ENCODE measurements around the gene CFAP68. TPM values are rescaled to one million over a fixed set of nuclear protein-coding genes. Genes with fewer than 3 reads are reported as not detected.

Gene CFAP68
- 18.3 and 18.7 TPM in 2 replicates for polyA plus RNA-seq (2013)

- H4K91ac ChIP-seq (ENCODE audit: low read depth, low read length), result peak within 1 kb of the TSS; percentile 82
- no peaks in the 10 kb centered on the region for H3K36me3 ChIP-seq (ENCODE audit: control insufficient read depth in 1 of 2, insufficient read depth in 2 of 2, low read length in 2 of 2)
- peak; percentile 98 to 99 for DNase-seq
These were observed at the start of gene CFAP68, which contains the start of gene FDXACB1 for GRCh38 chr11:111878849-111879636. Gene CFAP68 (plus strand): TSS chr11:111879541. CDS start chr11:111879561, 20 bp downstream. Gene FDXACB1 (minus strand): TSS chr11:111879165. CDS start chr11:111879132, 33 bp downstream.

GRCh38 chr11:111833524-111833923 lies 45.8 kb upstream of the CFAP68 start:
- no peak overlapping the region for H2AFZ ChIP-seq (ENCODE audit: insufficient read depth, low read length, poor library complexity)
- H2BK12ac ChIP-seq (ENCODE audit: low read length), result no peak overlapping the region
- H3K4me3 ChIP-seq (ENCODE audit: low read depth, low read length), result no peak overlapping the region
- no peaks in the 10 kb centered on the region for H3K79me2 ChIP-seq (ENCODE audit: control insufficient read depth, insufficient read depth, low read length, poor library complexity)
- no peak overlapping the region for H3K4ac ChIP-seq (ENCODE audit: low read depth, low read length)
- H3K14ac ChIP-seq (ENCODE audit: low read length), result no peak overlapping the region
- H2BK120ac ChIP-seq (ENCODE audit: insufficient read depth, low read length, poor library complexity), result no peak overlapping the region
- no peak overlapping the region for H4K91ac ChIP-seq (ENCODE audit: low read depth, low read length)
- no peak overlapping the region for H3K23ac ChIP-seq (ENCODE audit: low read length)
- no peak overlapping the region for H2BK5ac ChIP-seq (ENCODE audit: low read depth, low read length, poor library complexity)
- H3K9me3 ChIP-seq (ENCODE audit: insufficient read depth, low read depth, low read length), result no peaks in the 10 kb centered on the region
- DNase-seq, result peak; percentile 12 to 41
- no peaks in the 10 kb centered on the region for H3K27me3 ChIP-seq (ENCODE audit: insufficient read depth, low read length)
- no peak overlapping the region for H3K27ac ChIP-seq (ENCODE audit: low read depth, low read length)
- H3K18ac ChIP-seq (ENCODE audit: low read length), result no peak overlapping the region
- no peak overlapping the region for H3K9ac ChIP-seq (ENCODE audit: low read length)
- no peak overlapping the region for H4K12ac ChIP-seq (ENCODE audit: low read depth, low read length)
- no peak overlapping the region for H2AK5ac ChIP-seq (ENCODE audit: low read length)
- WGBS (ENCODE audit: extremely low coverage, insufficient coverage, insufficient read length), result no CpG with 5 or more reads among the region's 4 CpGs
- no peak overlapping the region for H4K8ac ChIP-seq (ENCODE audit: low read depth, low read length)
- no peaks in the 10 kb centered on the region for H3K79me1 ChIP-seq (ENCODE audit: low read length)
- H3K4me1 ChIP-seq (ENCODE audit: control insufficient read depth in 1 of 2, insufficient read depth in 2 of 2, low read length in 2 of 2), result no peaks in the 10 kb centered on the region
- H3K4me2 ChIP-seq (ENCODE audit: low read length), result no peak overlapping the region
- peaks cover 8% of the 10 kb centered on the region in 2 experiments for H3K36me3 ChIP-seq (ENCODE audit: control insufficient read depth in 1 of 2, insufficient read depth in 2 of 2, low read length in 2 of 2)

More at GRCh38 chr11:111878849-111879636, at the start of gene CFAP68, which contains the start of gene FDXACB1:
- Histone ChIP-seq H3K4me2 (ENCODE audit: low read length) (peak within 1 kb of the TSS; percentile 87), H3K23ac (ENCODE audit: low read length) (no peak within 1 kb of the TSS), H3K79me1 (ENCODE audit: low read length) (peaks cover 6% of the 10 kb centered on the region), H3K27ac (ENCODE audit: low read depth, low read length) (peak within 1 kb of the TSS; percentile 87), H2BK120ac (ENCODE audit: insufficient read depth, low read length, poor library complexity) (peak within 1 kb of the TSS; percentile 65), H2AK5ac (ENCODE audit: low read length) (peak within 1 kb of the TSS; percentile 20), H3K27me3 (ENCODE audit: insufficient read depth, low read length) (no peaks in the 10 kb centered on the region), H3K9me3 (ENCODE audit: insufficient read depth, low read depth, low read length) (no peaks in the 10 kb centered on the region), H3K4me3 (ENCODE audit: low read depth, low read length) (peak within 1 kb of the TSS; percentile 71), H3K18ac (ENCODE audit: low read length) (peak within 1 kb of the TSS; percentile 76), H4K12ac (ENCODE audit: low read depth, low read length) (peak within 1 kb of the TSS; percentile 72), H3K9ac (ENCODE audit: low read length) (peak within 1 kb of the TSS; percentile 42), H3K4me1 (ENCODE audit: control insufficient read depth in 1 of 2, insufficient read depth in 2 of 2, low read length in 2 of 2) (peaks cover 3 to 4% of the 10 kb centered on the region in 2 experiments), H2BK12ac (ENCODE audit: low read length) (no peak within 1 kb of the TSS), H3K79me2 (ENCODE audit: control insufficient read depth, insufficient read depth, low read length, poor library complexity) (no peaks in the 10 kb centered on the region), H3K14ac (ENCODE audit: low read length) (peak within 1 kb of the TSS; percentile 58), H3K4ac (ENCODE audit: low read depth, low read length) (peak within 1 kb of the TSS; percentile 28), H4K8ac (ENCODE audit: low read depth, low read length) (peak within 1 kb of the TSS; percentile 86), H2BK5ac (ENCODE audit: low read depth, low read length, poor library complexity) (peak within 1 kb of the TSS; percentile 74), H2AFZ (ENCODE audit: insufficient read depth, low read length, poor library complexity) (peak within 1 kb of the TSS; percentile 84)
- no CpG with 5 or more reads among the region's 55 CpGs for WGBS (ENCODE audit: extremely low coverage, insufficient coverage, insufficient read length)

GRCh38 chr11:111834432-111835163 lies 44.7 kb upstream of the CFAP68 start:
- Histone ChIP-seq H3K27ac (ENCODE audit: low read depth, low read length) (no peak overlapping the region), H3K79me2 (ENCODE audit: control insufficient read depth, insufficient read depth, low read length, poor library complexity) (no peaks in the 10 kb centered on the region), H3K9ac (ENCODE audit: low read length) (no peak overlapping the region), H3K23ac (ENCODE audit: low read length) (no peak overlapping the region), H4K12ac (ENCODE audit: low read depth, low read length) (no peak overlapping the region), H4K8ac (ENCODE audit: low read depth, low read length) (no peak overlapping the region), H3K4me3 (ENCODE audit: low read depth, low read length) (no peak overlapping the region), H3K4me1 (ENCODE audit: control insufficient read depth in 1 of 2, insufficient read depth in 2 of 2, low read length in 2 of 2) (no peaks in the 10 kb centered on the region), H2BK120ac (ENCODE audit: insufficient read depth, low read length, poor library complexity) (no peak overlapping the region), H3K9me3 (ENCODE audit: insufficient read depth, low read depth, low read length) (no peaks in the 10 kb centered on the region), H3K4me2 (ENCODE audit: low read length) (no peak overlapping the region), H2AFZ (ENCODE audit: insufficient read depth, low read length, poor library complexity) (no peak overlapping the region), H2AK5ac (ENCODE audit: low read length) (no peak overlapping the region), H3K18ac (ENCODE audit: low read length) (no peak overlapping the region), H3K27me3 (ENCODE audit: insufficient read depth, low read length) (no peaks in the 10 kb centered on the region), H3K4ac (ENCODE audit: low read depth, low read length) (no peak overlapping the region), H3K14ac (ENCODE audit: low read length) (no peak overlapping the region), H4K91ac (ENCODE audit: low read depth, low read length) (no peak overlapping the region), H2BK12ac (ENCODE audit: low read length) (no peak overlapping the region), H3K79me1 (ENCODE audit: low read length) (no peaks in the 10 kb centered on the region), H2BK5ac (ENCODE audit: low read depth, low read length, poor library complexity) (no peak overlapping the region), H3K36me3 (ENCODE audit: control insufficient read depth in 1 of 2, insufficient read depth in 2 of 2, low read length in 2 of 2) (peaks cover 8% of the 10 kb centered on the region in 2 experiments)
- WGBS (ENCODE audit: extremely low coverage, insufficient coverage, insufficient read length), result 100% methylated on average over 2 of the region's 3 CpGs
- no peak for DNase-seq

- Histone ChIP-seq H3K79me2 (ENCODE audit: control insufficient read depth, insufficient read depth, low read length, poor library complexity) (no peaks in the 10 kb centered on the region), H2BK120ac (ENCODE audit: insufficient read depth, low read length, poor library complexity) (no peak overlapping the region), H3K9me3 (ENCODE audit: insufficient read depth, low read depth, low read length) (no peaks in the 10 kb centered on the region), H3K18ac (ENCODE audit: low read length) (no peak overlapping the region), H3K79me1 (ENCODE audit: low read length) (no peaks in the 10 kb centered on the region), H3K27ac (ENCODE audit: low read depth, low read length) (no peak overlapping the region), H3K4me3 (ENCODE audit: low read depth, low read length) (no peak overlapping the region), H2AFZ (ENCODE audit: insufficient read depth, low read length, poor library complexity) (no peak overlapping the region), H3K36me3 (ENCODE audit: control insufficient read depth in 1 of 2, insufficient read depth in 2 of 2, low read length in 2 of 2) (peaks cover 8% of the 10 kb centered on the region in 2 experiments), H3K4ac (ENCODE audit: low read depth, low read length) (no peak overlapping the region), H3K14ac (ENCODE audit: low read length) (no peak overlapping the region), H2BK12ac (ENCODE audit: low read length) (no peak overlapping the region), H3K4me1 (ENCODE audit: control insufficient read depth in 1 of 2, insufficient read depth in 2 of 2, low read length in 2 of 2) (no peaks in the 10 kb centered on the region), H2BK5ac (ENCODE audit: low read depth, low read length, poor library complexity) (no peak overlapping the region), H4K8ac (ENCODE audit: low read depth, low read length) (no peak overlapping the region), H3K23ac (ENCODE audit: low read length) (no peak overlapping the region), H3K27me3 (ENCODE audit: insufficient read depth, low read length) (no peaks in the 10 kb centered on the region), H2AK5ac (ENCODE audit: low read length) (no peak overlapping the region), H3K4me2 (ENCODE audit: low read length) (no peak overlapping the region), H3K9ac (ENCODE audit: low read length) (no peak overlapping the region), H4K91ac (ENCODE audit: low read depth, low read length) (no peak overlapping the region), H4K12ac (ENCODE audit: low read depth, low read length) (no peak overlapping the region)
- DNase-seq, result no peak
- no CpG with 5 or more reads among the region's 7 CpGs for WGBS (ENCODE audit: extremely low coverage, insufficient coverage, insufficient read length)
These were observed 43.7 kb upstream of the CFAP68 start for GRCh38 chr11:111835665-111836064.

Measured in trophoblast cell (in vitro differentiated cells and primary cell).